Erythroblast (primary cell): Measurements from ENCODE around the gene HSD17B8.

ENCODE experiments used
- DNase-seq, 2 experiments: peaks; one replicate each; lab custom pipeline; 2025; lab: John Stamatoyannopoulos, UW
- GATA1 ChIP-seq: IDR thresholded peaks from 2 replicates; pipeline ENCODE4 v1.6.1; 2011; ENCODE audit warnings: low read depth, mild to moderate bottlenecking, control low read depth, low read length, moderate library complexity
- POLR2A ChIP-seq: IDR thresholded peaks from 2 replicates; pipeline ENCODE4 v1.6.1; 2011; ENCODE audit warnings: mild to moderate bottlenecking, low read length

The HSD17B8 gene

DNA sequence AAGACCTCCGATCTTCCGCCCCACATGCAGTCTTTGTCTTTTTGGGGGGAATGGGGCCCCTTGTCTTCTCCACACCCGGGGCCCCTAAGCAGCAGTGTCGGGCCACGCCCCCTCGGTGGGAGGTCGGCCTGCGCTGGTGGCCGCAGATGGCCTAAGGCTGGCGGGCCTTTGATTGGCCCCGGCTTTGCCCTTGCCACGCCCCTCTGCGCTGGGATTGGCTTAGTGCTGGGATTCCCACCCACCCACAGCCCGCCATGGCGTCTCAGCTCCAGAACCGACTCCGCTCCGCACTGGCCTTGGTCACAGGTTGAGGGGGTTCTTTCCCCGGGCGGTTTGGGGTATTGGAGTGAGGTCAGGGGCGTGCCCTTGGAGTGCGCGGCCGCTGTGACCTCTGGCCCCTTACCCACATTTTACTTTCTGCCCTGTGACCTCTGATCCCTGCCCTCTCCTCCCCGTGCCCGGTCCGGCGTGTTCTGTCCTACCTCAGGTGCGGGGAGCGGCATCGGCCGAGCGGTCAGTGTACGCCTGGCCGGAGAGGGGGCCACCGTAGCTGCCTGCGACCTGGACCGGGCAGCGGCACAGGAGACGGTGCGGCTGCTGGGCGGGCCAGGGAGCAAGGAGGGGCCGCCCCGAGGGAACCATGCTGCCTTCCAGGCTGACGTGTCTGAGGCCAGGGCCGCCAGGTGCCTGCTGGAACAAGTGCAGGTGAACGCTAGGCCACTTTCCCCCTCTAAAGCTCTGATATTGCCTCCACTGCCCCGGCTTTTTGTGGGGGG is at the start of gene HSD17B8:
HSD17B8 (plus strand) TSS at position 241 of the 776 bp plus-strand sequence; CDS start at position 255, 14 bp downstream.
- TF ChIP-seq POLR2A (peak; percentile 59), GATA1 (no peak)
- peak; percentile 93 to 94 for DNase-seq

- TF ChIP-seq GATA1 (no peak), POLR2A (no peak)
- DNase-seq = no peak
Measured at GRCh38 chr6:33156561-33156960, 47.9 kb upstream of the HSD17B8 start.

- TF ChIP-seq POLR2A = no peak
- TF ChIP-seq GATA1 = no peak
- no peak for DNase-seq
Measured at GRCh38 chr6:33156964-33157363, 47.5 kb upstream of the HSD17B8 start.

DNA sequence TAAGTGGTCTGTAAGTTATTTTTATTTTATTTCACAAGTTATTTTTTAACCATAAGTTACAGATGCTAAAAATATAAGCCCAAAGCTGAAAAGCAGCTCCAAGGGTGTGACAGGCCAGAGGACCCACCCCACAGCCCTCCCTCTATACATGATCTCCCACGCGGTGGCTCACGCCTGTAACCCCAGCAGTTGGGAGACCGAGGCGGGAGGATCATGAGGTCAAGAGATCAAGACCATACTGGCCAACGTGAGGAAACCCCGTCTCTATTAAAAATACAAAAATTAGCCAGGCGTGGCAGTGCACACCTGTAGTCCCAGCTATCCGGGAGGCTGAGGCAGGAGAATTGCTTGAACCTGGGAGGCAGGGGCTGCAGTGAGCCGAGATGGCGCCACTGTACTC is 44.4 kb upstream of the HSD17B8 start:
- TF ChIP-seq GATA1 (no peak), POLR2A (no peak)
- no peak for DNase-seq

GRCh38 chr6:33160728-33161344 is 43.6 kb upstream of the HSD17B8 start:
- peak; percentile 20 to 24 for DNase-seq
- TF ChIP-seq POLR2A (no peak), GATA1 (no peak)

GRCh38 chr6:33161354-33162331 is 42.8 kb upstream of the HSD17B8 start:
- DNase-seq = peak; percentile 66 to 81

DNA sequence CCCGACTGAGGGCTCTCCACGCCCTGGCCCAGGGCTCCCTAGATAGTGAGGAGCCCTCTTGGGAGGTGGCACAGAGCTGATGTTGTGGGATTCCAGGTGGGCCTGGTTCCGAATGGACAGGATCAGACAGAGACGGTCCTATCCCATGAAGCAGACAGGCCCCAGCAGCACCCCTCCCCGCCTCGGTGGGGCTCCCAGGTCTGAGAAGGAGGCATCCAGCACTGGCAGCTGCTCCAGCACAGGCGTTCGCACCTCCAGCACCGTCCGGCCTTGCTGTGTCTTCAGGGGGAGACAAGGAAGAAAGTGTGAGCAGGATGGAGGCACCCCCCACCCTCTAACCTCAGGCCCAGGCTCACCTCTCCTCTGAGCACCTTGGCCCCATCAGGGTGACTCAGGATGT is 40.9 kb upstream of the HSD17B8 start:
- TF ChIP-seq GATA1 (no peak), POLR2A (no peak)
- DNase-seq = no peak

More at GRCh38 chr6:33161354-33162331, 42.8 kb upstream of the HSD17B8 start:
- TF ChIP-seq GATA1 = no peak
- TF ChIP-seq POLR2A = peak; percentile 32

DNA sequence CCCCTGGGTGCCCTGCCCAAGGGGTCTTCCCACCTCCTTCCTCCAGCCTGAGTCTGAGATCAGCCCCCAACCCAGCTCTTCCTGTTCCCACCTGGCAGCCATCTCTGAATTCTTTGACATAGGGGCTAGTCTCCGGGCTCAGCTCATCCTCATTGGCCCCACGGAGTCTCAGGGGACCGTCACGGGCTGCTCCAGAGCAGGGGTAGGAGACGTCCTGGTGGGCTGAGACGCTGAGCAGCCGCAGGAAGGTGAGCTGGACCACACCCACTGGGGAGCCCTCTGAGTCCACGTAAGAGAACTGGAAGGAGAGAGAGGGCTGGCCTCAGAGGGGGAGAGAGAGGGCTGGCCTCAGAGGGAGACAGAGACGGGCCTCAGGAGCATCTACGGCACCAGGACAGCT is 40.3 kb upstream of the HSD17B8 start:
- TF ChIP-seq POLR2A = no peak
- TF ChIP-seq GATA1 = no peak
- DNase-seq = no peak

- no peak for DNase-seq
- TF ChIP-seq POLR2A (no peak), GATA1 (no peak)
Measured at GRCh38 chr6:33164665-33165373, 39.6 kb upstream of the HSD17B8 start.

- no peak for DNase-seq
- TF ChIP-seq GATA1 (no peak), POLR2A (no peak)
Measured at GRCh38 chr6:33165581-33166258, 38.7 kb upstream of the HSD17B8 start.

DNA sequence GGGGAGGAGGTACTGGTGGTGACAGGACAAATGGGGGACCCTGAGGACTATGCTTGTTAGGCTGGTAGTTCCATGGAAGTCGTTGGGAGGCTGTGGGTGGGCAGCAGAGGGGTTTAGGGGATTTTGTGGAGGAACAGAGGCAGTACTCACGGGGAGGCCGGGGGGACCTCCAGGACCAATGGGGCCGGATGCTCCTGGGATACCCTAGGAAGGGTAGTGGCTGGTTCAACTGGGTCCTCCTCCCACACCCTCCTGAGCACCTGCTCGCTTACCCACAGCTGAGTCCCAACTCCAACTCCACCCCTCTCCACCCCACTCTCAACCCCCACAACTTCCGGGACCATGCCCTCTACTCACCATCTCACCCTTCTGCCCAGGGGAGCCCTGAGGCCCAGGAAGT is 38.1 kb upstream of the HSD17B8 start:
- no peak for DNase-seq
- TF ChIP-seq GATA1 = no peak
- TF ChIP-seq POLR2A = no peak

DNA sequence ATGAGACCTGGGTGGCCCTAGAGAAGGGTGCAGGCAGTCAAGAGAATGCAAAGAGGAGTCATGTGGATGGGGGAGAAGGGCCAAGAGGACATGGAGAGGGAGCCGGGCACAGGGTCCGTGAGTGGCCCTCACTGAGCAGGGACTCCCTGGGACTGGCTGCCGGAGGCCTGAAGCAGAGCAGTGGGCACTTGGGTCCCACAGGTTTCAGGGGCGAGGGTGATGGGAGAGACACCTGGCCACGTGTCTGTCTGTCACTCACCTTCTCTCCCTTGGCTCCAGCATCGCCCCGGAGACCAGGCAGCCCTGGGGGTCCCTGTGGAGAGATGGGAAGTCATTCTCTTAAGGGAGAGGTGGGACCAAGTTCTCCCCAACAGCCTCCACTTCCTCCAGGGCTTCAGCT is 37.6 kb upstream of the HSD17B8 start:
- TF ChIP-seq GATA1 (no peak), POLR2A (no peak)
- DNase-seq = no peak
